Prostate gland (tissue), 2 donors: Measurements from ENCODE around the gene CHST15.

Experiments
- POLR2AphosphoS5 ChIP-seq: sonication (generic); formaldehyde crosslinking; IDR thresholded peaks from one replicate; pipeline ENCODE4 v1.6.1; 2017; ENCODE audit warnings: antibody characterized with exemption
- TF ChIP-seq, protein P1 (sequence below), 4 experiments: fragments of 200-600 bp in 2 of 4; fragments of 450-650 bp in 2 of 4; sonication (generic) in 2 of 4; IDR thresholded peaks; 1 replicate in 3 of 4; 2 replicates in 1 of 4; pipeline ENCODE4 v1.5.1; 2016 to 2019; ENCODE audit warnings: antibody characterized with exemption in 4 of 4, mild to moderate bottlenecking in 2 of 4, moderate library complexity in 2 of 4

DNA sequence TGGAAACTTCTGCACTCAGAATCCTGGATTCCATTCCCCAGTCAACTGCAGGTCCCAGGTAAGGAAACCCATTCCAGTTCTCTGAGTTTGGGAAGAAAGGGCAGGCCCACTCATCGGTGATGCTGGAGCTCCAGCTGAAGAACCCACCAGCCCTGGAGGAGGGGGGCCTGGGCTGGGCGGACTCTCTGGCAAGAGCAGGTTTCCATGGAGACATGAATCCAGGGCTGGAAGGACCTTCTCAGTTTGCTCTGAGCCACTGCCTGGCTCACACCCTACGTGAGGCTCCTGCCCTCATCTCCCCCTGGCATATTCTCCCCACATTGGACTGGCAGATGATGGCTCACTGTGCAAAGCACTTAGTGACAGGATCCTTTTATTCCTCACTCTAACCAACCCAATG is 128.4 kb downstream of the CHST15 start:
- TF ChIP-seq, protein P1, sequence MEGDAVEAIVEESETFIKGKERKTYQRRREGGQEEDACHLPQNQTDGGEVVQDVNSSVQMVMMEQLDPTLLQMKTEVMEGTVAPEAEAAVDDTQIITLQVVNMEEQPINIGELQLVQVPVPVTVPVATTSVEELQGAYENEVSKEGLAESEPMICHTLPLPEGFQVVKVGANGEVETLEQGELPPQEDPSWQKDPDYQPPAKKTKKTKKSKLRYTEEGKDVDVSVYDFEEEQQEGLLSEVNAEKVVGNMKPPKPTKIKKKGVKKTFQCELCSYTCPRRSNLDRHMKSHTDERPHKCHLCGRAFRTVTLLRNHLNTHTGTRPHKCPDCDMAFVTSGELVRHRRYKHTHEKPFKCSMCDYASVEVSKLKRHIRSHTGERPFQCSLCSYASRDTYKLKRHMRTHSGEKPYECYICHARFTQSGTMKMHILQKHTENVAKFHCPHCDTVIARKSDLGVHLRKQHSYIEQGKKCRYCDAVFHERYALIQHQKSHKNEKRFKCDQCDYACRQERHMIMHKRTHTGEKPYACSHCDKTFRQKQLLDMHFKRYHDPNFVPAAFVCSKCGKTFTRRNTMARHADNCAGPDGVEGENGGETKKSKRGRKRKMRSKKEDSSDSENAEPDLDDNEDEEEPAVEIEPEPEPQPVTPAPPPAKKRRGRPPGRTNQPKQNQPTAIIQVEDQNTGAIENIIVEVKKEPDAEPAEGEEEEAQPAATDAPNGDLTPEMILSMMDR (IDR thresholded peaks at IDR 0.05): no peak
- TF ChIP-seq POLR2AphosphoS5: no peak
